Heart left ventricle (tissue), 13 donors: Measurements from ENCODE around the gene MGST2.

Experiments
- POLR2A ChIP-seq, 2 donors: fragments of 450-650 bp; IDR thresholded peaks; one replicate each; pipeline ENCODE4 v1.6.1; 2017; ENCODE audit warnings: antibody characterized with exemption in 2 of 2, mild to moderate bottlenecking in 2 of 2, moderate library complexity in 2 of 2
- TF ChIP-seq, protein P1 (sequence below), 12 donors: fragments of 200-600 bp; sonication (generic) in 4 of 12; IDR thresholded peaks; one replicate each; pipeline versions ENCODE4 v1.5.0 to v1.8.0; 2018 to 2022; ENCODE audit warnings: antibody characterized with exemption in 12 of 12, mild to moderate bottlenecking in 5 of 12
- donor health status: ischemic (EF 13 %, LVEDD 7.1; RV severe dilation, severe dysfunction).
- donor health status: DM: no; HTN: yes; CAD: no.
- donor health status: DM: no; HTN: no; CAD: no.
- donor health status: ischemic (EF 25% LVEDD 6.9; RV normal size, moderate dysfunction).
- donor health status: ischemic (EF 25% LVEDD 5.7; RV mildly dilated, moderate dysfunction).
- donor health status: ischemic (EF 35%, LVEDD 5.7; RV mildly dilated, moderate dysfunction).
- donor health status: nonischemic (EF 11% LVEDD 7.7; RV severe dilation, severe dysfunction).
- donor health status: DM: yes; HTN: yes; CAD: no.
- donor health status: PGD.
- donor health status: ischemic (EF 29% LVEDD 5.4; RV normal size, mild dysfunction).
- donor health status: nonischemic (EF 23%, LVEDD 6.1; RV moderate dilation, normal function).

DNA sequence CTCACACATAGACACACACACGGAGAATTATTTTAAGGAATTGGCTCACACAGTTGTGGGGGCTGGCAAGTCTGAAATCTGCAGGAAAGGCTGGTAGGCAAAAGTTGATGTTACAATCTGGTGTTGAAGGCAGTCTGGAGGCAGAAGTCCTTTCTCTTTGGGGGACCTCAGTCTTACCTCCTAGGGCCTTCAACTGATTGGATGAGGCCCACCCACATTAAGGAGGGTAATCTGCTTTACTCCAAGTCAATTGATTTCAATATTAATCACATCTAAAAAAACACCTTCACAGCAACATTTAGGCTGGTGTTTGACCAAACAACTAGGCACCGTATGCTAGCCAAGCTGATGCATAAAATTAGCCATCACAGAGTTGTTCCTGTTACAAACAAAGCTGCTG lies 10.7 kb downstream of the MGST2 start:
- TF ChIP-seq, protein P1, sequence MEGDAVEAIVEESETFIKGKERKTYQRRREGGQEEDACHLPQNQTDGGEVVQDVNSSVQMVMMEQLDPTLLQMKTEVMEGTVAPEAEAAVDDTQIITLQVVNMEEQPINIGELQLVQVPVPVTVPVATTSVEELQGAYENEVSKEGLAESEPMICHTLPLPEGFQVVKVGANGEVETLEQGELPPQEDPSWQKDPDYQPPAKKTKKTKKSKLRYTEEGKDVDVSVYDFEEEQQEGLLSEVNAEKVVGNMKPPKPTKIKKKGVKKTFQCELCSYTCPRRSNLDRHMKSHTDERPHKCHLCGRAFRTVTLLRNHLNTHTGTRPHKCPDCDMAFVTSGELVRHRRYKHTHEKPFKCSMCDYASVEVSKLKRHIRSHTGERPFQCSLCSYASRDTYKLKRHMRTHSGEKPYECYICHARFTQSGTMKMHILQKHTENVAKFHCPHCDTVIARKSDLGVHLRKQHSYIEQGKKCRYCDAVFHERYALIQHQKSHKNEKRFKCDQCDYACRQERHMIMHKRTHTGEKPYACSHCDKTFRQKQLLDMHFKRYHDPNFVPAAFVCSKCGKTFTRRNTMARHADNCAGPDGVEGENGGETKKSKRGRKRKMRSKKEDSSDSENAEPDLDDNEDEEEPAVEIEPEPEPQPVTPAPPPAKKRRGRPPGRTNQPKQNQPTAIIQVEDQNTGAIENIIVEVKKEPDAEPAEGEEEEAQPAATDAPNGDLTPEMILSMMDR (IDR thresholded peaks at IDR 0.05), result no peak
- no peak for TF ChIP-seq POLR2A (IDR thresholded peaks at IDR 0.05)
